Measurements from ENCODE around the gene MAN1A2.

DNA sequence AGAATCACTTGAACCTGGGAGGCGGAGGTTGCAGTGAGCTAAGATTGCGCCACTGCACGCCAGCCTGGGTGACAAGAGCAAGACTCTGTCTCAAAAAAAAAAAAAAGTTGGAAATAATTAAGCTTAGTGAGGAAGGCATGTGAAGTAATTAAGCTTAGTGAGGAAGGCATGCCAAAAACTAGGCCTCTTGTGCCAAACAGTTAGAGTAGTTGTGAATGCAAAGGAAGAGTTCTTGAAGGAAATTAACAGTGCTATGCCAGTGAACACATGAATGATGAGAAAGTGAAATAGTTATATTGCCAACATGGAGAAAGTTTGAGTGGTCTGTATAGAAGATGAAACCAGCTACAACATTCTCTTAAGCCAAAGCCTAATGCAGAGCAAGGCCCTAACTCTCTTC lies 85.0 kb downstream of the MAN1A2 start:
- TF ChIP-seq POLR2A (IDR thresholded peaks at IDR 0.05; ENCODE audit: borderline replicate concordance, extremely low read depth, insufficient read depth, insufficient read length) = no peak
- TF ChIP-seq CTCF (IDR thresholded peaks at IDR 0.05 in 2 of 3, conservative IDR thresholded peaks at IDR 0.05 in 1 of 3; ENCODE audit: borderline replicate concordance in 1 of 3, insufficient read depth in 1 of 3, low read depth in 2 of 3, low read length in 2 of 3) = no peak
- TF ChIP-seq, protein P1, sequence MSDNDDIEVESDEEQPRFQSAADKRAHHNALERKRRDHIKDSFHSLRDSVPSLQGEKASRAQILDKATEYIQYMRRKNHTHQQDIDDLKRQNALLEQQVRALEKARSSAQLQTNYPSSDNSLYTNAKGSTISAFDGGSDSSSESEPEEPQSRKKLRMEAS (IDR thresholded peaks at IDR 0.05) = no peak
- TF ChIP-seq EZH2 (IDR thresholded peaks at IDR 0.05) = no peak
- TF ChIP-seq EZH2phosphoT487 (IDR thresholded peaks at IDR 0.05; ENCODE audit: borderline replicate concordance) = no peak
- no peak for TF ChIP-seq POLR2AphosphoS5 (IDR thresholded peaks at IDR 0.05; ENCODE audit: low read depth, low read length)
- TF ChIP-seq CEBPB (IDR thresholded peaks at IDR 0.05; ENCODE audit: low read depth) = no peak
- no peak for TF ChIP-seq ELF1 (IDR thresholded peaks at IDR 0.05; ENCODE audit: borderline replicate concordance, low read depth)
- TF ChIP-seq SRF (IDR thresholded peaks at IDR 0.05; ENCODE audit: low read depth) = no peak

Measured in HCT116 (cell line).